ENCODE results near the gene LGMN.

The LGMN gene

DNA sequence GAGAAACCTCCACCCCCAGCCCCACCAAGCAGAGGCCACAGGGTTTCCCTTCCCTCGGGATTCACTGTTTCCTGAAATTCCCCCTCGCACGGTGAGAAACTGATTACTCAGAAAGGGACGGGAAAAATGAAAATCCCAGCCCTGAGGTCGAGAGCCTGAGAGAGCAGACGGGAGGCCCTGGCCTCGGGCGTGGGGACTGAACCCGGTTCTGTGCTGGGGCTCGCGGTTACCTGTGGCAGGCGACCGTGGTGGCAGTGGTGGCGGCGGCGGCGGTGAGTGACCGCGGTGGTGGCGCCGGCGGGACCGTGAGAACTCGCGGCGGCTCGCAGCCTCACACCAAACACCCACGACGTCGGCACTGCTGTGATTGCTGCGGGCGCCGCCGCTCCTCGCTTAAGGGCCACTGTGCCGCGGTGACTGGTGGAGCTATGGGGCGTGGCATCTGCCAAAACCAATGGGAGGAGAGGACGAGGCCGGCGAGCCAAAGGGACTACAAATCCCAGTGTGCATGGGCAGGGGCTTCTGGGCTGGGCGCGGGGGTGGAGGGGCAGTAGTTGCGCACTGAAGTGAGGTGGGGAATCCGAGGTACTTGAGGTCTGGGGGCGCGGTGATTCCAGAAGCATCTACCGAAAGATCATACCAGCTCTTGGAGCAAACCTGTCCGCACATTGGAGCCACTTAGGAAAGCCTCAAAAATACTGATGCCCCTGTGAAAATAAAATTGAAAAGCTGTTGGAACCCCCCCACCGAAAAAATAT lies at the start of gene LGMN (continued):
- TF ChIP-seq IKZF3 (tag by site-specific recombination; IDR thresholded peaks at IDR 0.05) (peak; percentile 55; the same call in 1 of the 2 replicates), EGR2 (tag by site-specific recombination; IDR thresholded peaks at IDR 0.05; ENCODE audit: low read depth) (peak; percentile 83), ZNF549 (tag by site-specific recombination; IDR thresholded peaks at IDR 0.05) (no peak), BCL11B (tag by site-specific recombination; IDR thresholded peaks at IDR 0.05; ENCODE audit: low read depth) (no peak), ZNF561 (tag by site-specific recombination; IDR thresholded peaks at IDR 0.05; ENCODE audit: borderline replicate concordance) (0 out of 2 replicates have a peak, but pooled peaks have one; percentile 32), KLF10 (tag by site-specific recombination; IDR thresholded peaks at IDR 0.05) (peak; percentile 95), ZNF324 (tag by site-specific recombination; IDR thresholded peaks at IDR 0.05) (peak; percentile 39; the same call in 1 of the 2 replicates), ZFP37 (tag by site-specific recombination; IDR thresholded peaks at IDR 0.05) (peak; percentile 90; the same call in 1 of the 2 replicates), ZNF548 (tag by site-specific recombination; IDR thresholded peaks at IDR 0.05) (no peak), ZNF433 (tag by site-specific recombination; IDR thresholded peaks at IDR 0.05; ENCODE audit: low read depth) (no peak), ZNF560 (tag by site-specific recombination; IDR thresholded peaks at IDR 0.05; ENCODE audit: borderline replicate concordance) (peak; percentile 72; the same call in 1 of the 2 replicates), ZSCAN30 (tag by site-specific recombination; IDR thresholded peaks at IDR 0.05) (no peak), ZNF114 (tag by site-specific recombination; IDR thresholded peaks at IDR 0.05) (no peak), ZNF423 (tag by site-specific recombination; IDR thresholded peaks at IDR 0.05) (no peak), PRDM1 (tag by site-specific recombination; IDR thresholded peaks at IDR 0.05) (peak; percentile 51; the same call in 1 of the 2 replicates), ZNF76 (tag by site-specific recombination; IDR thresholded peaks at IDR 0.05; ENCODE audit: borderline replicate concordance, low read depth) (peak; percentile 99), KLF7 (tag by site-specific recombination; IDR thresholded peaks at IDR 0.05; ENCODE audit: borderline replicate concordance) (no peak), SETDB1 (IDR thresholded peaks at IDR 0.05; ENCODE audit: insufficient read length, low read length) (no peak), HOXA7 (CRISPR knock-in tag; IDR thresholded peaks at IDR 0.05; ENCODE audit: borderline replicate concordance) (no peak), ZXDB (tag by site-specific recombination; IDR thresholded peaks at IDR 0.05) (peak; percentile 95), REPIN1 (tag by site-specific recombination; IDR thresholded peaks at IDR 0.05; ENCODE audit: low read depth) (no peak), ZNF221 (tag by site-specific recombination; IDR thresholded peaks at IDR 0.05; ENCODE audit: borderline replicate concordance) (no peak), SCRT2 (tag by site-specific recombination; IDR thresholded peaks at IDR 0.05) (peak; percentile 65), ZNF426 (tag by site-specific recombination; IDR thresholded peaks at IDR 0.05) (no peak)
- TF ChIP-seq, protein P1, sequence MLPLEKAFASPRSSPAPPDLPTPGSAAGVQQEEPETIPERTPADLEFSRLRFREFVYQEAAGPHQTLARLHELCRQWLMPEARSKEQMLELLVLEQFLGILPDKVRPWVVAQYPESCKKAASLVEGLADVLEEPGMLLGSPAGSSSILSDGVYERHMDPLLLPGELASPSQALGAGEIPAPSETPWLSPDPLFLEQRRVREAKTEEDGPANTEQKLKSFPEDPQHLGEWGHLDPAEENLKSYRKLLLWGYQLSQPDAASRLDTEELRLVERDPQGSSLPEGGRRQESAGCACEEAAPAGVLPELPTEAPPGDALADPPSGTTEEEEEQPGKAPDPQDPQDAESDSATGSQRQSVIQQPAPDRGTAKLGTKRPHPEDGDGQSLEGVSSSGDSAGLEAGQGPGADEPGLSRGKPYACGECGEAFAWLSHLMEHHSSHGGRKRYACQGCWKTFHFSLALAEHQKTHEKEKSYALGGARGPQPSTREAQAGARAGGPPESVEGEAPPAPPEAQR (tag by site-specific recombination; IDR thresholded peaks at IDR 0.05), result no peak
- TF ChIP-seq, protein P2, sequence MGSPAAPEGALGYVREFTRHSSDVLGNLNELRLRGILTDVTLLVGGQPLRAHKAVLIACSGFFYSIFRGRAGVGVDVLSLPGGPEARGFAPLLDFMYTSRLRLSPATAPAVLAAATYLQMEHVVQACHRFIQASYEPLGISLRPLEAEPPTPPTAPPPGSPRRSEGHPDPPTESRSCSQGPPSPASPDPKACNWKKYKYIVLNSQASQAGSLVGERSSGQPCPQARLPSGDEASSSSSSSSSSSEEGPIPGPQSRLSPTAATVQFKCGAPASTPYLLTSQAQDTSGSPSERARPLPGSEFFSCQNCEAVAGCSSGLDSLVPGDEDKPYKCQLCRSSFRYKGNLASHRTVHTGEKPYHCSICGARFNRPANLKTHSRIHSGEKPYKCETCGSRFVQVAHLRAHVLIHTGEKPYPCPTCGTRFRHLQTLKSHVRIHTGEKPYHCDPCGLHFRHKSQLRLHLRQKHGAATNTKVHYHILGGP (tag by site-specific recombination; IDR thresholded peaks at IDR 0.05), result no peak
- TF ChIP-seq, protein P3, sequence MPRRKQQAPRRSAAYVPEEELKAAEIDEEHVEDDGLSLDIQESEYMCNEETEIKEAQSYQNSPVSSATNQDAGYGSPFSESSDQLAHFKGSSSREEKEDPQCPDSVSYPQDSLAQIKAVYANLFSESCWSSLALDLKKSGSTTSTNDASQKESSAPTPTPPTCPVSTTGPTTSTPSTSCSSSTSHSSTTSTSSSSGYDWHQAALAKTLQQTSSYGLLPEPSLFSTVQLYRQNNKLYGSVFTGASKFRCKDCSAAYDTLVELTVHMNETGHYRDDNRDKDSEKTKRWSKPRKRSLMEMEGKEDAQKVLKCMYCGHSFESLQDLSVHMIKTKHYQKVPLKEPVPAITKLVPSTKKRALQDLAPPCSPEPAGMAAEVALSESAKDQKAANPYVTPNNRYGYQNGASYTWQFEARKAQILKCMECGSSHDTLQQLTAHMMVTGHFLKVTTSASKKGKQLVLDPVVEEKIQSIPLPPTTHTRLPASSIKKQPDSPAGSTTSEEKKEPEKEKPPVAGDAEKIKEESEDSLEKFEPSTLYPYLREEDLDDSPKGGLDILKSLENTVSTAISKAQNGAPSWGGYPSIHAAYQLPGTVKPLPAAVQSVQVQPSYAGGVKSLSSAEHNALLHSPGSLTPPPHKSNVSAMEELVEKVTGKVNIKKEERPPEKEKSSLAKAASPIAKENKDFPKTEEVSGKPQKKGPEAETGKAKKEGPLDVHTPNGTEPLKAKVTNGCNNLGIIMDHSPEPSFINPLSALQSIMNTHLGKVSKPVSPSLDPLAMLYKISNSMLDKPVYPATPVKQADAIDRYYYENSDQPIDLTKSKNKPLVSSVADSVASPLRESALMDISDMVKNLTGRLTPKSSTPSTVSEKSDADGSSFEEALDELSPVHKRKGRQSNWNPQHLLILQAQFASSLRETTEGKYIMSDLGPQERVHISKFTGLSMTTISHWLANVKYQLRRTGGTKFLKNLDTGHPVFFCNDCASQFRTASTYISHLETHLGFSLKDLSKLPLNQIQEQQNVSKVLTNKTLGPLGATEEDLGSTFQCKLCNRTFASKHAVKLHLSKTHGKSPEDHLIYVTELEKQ (tag by site-specific recombination; IDR thresholded peaks at IDR 0.05; ENCODE audit: borderline replicate concordance), result no peak
- TF ChIP-seq, protein P4, sequence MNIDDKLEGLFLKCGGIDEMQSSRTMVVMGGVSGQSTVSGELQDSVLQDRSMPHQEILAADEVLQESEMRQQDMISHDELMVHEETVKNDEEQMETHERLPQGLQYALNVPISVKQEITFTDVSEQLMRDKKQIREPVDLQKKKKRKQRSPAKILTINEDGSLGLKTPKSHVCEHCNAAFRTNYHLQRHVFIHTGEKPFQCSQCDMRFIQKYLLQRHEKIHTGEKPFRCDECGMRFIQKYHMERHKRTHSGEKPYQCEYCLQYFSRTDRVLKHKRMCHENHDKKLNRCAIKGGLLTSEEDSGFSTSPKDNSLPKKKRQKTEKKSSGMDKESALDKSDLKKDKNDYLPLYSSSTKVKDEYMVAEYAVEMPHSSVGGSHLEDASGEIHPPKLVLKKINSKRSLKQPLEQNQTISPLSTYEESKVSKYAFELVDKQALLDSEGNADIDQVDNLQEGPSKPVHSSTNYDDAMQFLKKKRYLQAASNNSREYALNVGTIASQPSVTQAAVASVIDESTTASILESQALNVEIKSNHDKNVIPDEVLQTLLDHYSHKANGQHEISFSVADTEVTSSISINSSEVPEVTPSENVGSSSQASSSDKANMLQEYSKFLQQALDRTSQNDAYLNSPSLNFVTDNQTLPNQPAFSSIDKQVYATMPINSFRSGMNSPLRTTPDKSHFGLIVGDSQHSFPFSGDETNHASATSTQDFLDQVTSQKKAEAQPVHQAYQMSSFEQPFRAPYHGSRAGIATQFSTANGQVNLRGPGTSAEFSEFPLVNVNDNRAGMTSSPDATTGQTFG (tag by site-specific recombination; IDR thresholded peaks at IDR 0.05; ENCODE audit: borderline replicate concordance), result no peak
- TF ChIP-seq, protein P5, sequence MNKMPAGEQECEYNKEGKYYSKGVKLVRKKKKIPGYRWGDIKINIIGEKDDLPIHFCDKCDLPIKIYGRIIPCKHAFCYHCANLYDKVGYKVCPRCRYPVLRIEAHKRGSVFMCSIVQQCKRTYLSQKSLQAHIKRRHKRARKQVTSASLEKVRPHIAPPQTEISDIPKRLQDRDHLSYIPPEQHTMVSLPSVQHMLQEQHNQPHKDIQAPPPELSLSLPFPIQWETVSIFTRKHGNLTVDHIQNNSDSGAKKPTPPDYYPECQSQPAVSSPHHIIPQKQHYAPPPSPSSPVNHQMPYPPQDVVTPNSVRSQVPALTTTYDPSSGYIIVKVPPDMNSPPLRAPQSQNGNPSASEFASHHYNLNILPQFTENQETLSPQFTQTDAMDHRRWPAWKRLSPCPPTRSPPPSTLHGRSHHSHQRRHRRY (tag by site-specific recombination; IDR thresholded peaks at IDR 0.05), result no peak

Data from HEK293 (cell line).